ENCODE results near the gene HAUS2. TPM values are rescaled to one million over a fixed set of nuclear protein-coding genes. Genes with fewer than 3 reads are reported as not detected.

Gene HAUS2
- total RNA-seq, 2 donors from 2014 or later, result 32.9 to 34.4 TPM

DNA sequence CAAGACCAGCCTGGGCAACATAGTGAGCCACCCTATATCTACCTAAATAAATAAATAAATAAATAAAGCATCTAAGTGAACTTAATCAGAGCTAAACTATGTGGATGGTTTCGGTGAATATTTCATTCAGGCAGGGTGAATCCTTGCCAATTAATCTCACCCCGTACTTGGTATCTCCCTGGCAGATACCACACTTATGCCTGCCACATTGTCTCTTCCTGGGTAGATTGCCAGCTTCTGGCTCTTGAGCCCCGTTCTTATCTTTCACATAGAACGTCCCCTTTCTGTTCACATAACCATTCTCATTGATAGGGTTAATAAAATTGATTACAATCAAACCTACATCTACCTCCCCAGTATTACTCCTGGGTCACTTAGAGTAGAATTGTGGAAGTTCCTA lies 46.2 kb upstream of the HAUS2 start:
- peaks cover 9% of the 10 kb centered on the region for H3K4me1 Mint-ChIP-seq
- no peaks in the 10 kb centered on the region for H3K27me3 Mint-ChIP-seq (ENCODE audit: insufficient read depth)

DNA sequence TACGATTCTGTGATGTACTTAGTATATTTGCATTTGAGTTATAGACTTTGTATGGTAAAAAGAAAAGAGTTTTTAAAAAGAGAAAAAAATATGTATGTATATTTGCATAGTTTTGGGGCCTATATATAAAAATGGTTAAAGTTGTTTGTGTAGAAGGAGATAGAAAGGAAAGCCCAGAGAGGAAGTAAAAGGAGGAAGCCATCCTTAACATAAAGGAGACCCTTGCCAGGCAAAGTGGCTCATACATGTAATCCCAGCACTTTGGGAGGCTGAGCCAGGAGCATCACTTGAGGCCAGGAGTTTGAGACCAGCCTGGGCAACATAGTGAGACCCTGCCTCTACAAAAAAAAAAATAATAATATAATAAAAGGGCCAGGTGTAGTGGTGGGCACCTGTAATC lies 44.8 kb upstream of the HAUS2 start:
- H3K4me3 Mint-ChIP-seq, result no peak overlapping the region
- Histone ChIP-seq H3K27ac (ENCODE audit: low read depth, low read length) (no peak overlapping the region), H3K4me3 (ENCODE audit: low read length) (no peak overlapping the region), H3K4me1 (ENCODE audit: control insufficient read depth, insufficient read depth, low read length) (peaks cover 7% of the 10 kb centered on the region), H3K9ac (ENCODE audit: extremely low read depth, low read length, poor library complexity, severe bottlenecking) (no peak overlapping the region), H3K27me3 (ENCODE audit: control insufficient read depth, insufficient read depth, low read length, poor library complexity, severe bottlenecking) (no peaks in the 10 kb centered on the region), H3K9me3 (ENCODE audit: control insufficient read depth, low read length) (no peaks in the 10 kb centered on the region), H3K36me3 (ENCODE audit: control insufficient read depth, insufficient read depth, low read length) (peaks cover 11% of the 10 kb centered on the region)
- no peak overlapping the region for H3K27ac Mint-ChIP-seq
- 86 to 100% methylated on average over 1 of the region's 1 CpG for WGBS, 2 experiments (ENCODE audit: insufficient coverage in 1 of 2, insufficient read length in 1 of 2)
- H3K9me3 Mint-ChIP-seq, result no peaks in the 10 kb centered on the region
- no peaks in the 10 kb centered on the region for H3K27me3 Mint-ChIP-seq (ENCODE audit: insufficient read depth)
- H3K36me3 Mint-ChIP-seq (ENCODE audit: low read depth), result peaks cover 12% of the 10 kb centered on the region
- TF ChIP-seq, protein P1, sequence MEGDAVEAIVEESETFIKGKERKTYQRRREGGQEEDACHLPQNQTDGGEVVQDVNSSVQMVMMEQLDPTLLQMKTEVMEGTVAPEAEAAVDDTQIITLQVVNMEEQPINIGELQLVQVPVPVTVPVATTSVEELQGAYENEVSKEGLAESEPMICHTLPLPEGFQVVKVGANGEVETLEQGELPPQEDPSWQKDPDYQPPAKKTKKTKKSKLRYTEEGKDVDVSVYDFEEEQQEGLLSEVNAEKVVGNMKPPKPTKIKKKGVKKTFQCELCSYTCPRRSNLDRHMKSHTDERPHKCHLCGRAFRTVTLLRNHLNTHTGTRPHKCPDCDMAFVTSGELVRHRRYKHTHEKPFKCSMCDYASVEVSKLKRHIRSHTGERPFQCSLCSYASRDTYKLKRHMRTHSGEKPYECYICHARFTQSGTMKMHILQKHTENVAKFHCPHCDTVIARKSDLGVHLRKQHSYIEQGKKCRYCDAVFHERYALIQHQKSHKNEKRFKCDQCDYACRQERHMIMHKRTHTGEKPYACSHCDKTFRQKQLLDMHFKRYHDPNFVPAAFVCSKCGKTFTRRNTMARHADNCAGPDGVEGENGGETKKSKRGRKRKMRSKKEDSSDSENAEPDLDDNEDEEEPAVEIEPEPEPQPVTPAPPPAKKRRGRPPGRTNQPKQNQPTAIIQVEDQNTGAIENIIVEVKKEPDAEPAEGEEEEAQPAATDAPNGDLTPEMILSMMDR (conservative IDR thresholded peaks at IDR 0.05), result no peak
- DNase-seq, result no peak
- H3K4me1 Mint-ChIP-seq, result peaks cover 7% of the 10 kb centered on the region

More for the DNA sequence above, 46.2 kb upstream of the HAUS2 start:
- Histone ChIP-seq H3K27ac (ENCODE audit: low read depth, low read length) (no peak overlapping the region), H3K9me3 (ENCODE audit: control insufficient read depth, low read length) (no peaks in the 10 kb centered on the region), H3K9ac (ENCODE audit: extremely low read depth, low read length, poor library complexity, severe bottlenecking) (no peak overlapping the region), H3K4me1 (ENCODE audit: control insufficient read depth, insufficient read depth, low read length) (peaks cover 14% of the 10 kb centered on the region), H3K27me3 (ENCODE audit: control insufficient read depth, insufficient read depth, low read length, poor library complexity, severe bottlenecking) (no peaks in the 10 kb centered on the region), H3K4me3 (ENCODE audit: low read length) (no peak overlapping the region), H3K36me3 (ENCODE audit: control insufficient read depth, insufficient read depth, low read length) (peaks cover 7% of the 10 kb centered on the region)
- no peak overlapping the region for H3K27ac Mint-ChIP-seq
- peaks cover 15% of the 10 kb centered on the region for H3K36me3 Mint-ChIP-seq (ENCODE audit: low read depth)
- no peaks in the 10 kb centered on the region for H3K9me3 Mint-ChIP-seq
- DNase-seq, result no peak
- H3K4me3 Mint-ChIP-seq, result no peak overlapping the region
- TF ChIP-seq, protein P1 (conservative IDR thresholded peaks at IDR 0.05), result no peak
- 92 to 93% methylated on average over 2 to 4 of the region's 4 CpGs for WGBS, 2 experiments (ENCODE audit: insufficient coverage in 1 of 2, insufficient read length in 1 of 2)

DNA sequence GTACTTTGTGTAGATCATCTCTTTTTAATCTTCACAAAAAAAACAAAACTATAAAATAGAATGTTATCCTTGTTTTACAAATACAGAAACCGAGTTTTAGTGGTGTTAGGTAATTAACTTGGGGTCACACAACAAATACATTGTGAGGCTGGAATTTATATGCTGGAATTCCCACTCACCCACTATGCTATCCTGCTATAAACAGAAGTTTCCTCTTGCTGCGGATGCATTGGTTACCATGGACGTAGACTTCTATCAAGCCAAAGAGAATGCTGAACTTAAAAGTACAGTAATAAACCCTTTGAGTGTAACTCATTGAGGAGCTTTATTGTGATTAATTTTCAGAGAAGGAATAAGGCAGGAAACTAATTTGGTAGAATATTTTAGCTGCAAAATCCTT lies 44.0 kb upstream of the HAUS2 start:
- H3K9me3 ChIP-seq (ENCODE audit: control insufficient read depth, low read length), result no peaks in the 10 kb centered on the region
- no peak overlapping the region for H3K9ac ChIP-seq (ENCODE audit: extremely low read depth, low read length, poor library complexity, severe bottlenecking)
- H3K4me3 Mint-ChIP-seq, result no peak overlapping the region
- DNase-seq, result no peak
- 98 to 100% methylated on average over 2 of the region's 3 CpGs for WGBS, 2 experiments (ENCODE audit: insufficient coverage in 1 of 2, insufficient read length in 1 of 2)
- H3K36me3 Mint-ChIP-seq (ENCODE audit: low read depth), result peaks cover 9% of the 10 kb centered on the region
- no peak overlapping the region for H3K4me3 ChIP-seq (ENCODE audit: low read length)
- peaks cover 2% of the 10 kb centered on the region for H3K4me1 ChIP-seq (ENCODE audit: control insufficient read depth, insufficient read depth, low read length)
- peaks cover 16% of the 10 kb centered on the region for H3K36me3 ChIP-seq (ENCODE audit: control insufficient read depth, insufficient read depth, low read length)
- no peaks in the 10 kb centered on the region for H3K9me3 Mint-ChIP-seq
- TF ChIP-seq, protein P1 (conservative IDR thresholded peaks at IDR 0.05), result no peak
- no peaks in the 10 kb centered on the region for H3K27me3 ChIP-seq (ENCODE audit: control insufficient read depth, insufficient read depth, low read length, poor library complexity, severe bottlenecking)
- H3K27me3 Mint-ChIP-seq (ENCODE audit: insufficient read depth), result no peaks in the 10 kb centered on the region
- H3K4me1 Mint-ChIP-seq, result peaks cover 6% of the 10 kb centered on the region
- no peak overlapping the region for H3K27ac Mint-ChIP-seq
- H3K27ac ChIP-seq (ENCODE audit: low read depth, low read length), result no peak overlapping the region
